ENCODE results near the gene SMAD2. TPM values are rescaled to one million over a fixed set of nuclear protein-coding genes. Genes with fewer than 3 reads are reported as not detected.

The SMAD2 gene
- total and polyA plus RNA-seq, 2 of the 8 experiments (the other 6 are each of a cell fraction or from before 2014, with no cell fraction given): 28.4 to 124 TPM

- Histone ChIP-seq H2AK5ac (ENCODE audit: low read depth, low read length) (no peak overlapping the region), H3K56ac (replicated peaks; ENCODE audit: insufficient read length, low read depth, low read length) (no peak overlapping the region), H3K9ac (replicated peaks in 1 of 4; ENCODE audit: extremely low read depth in 1 of 4, low read depth in 3 of 4, low read length in 3 of 4) (no peak overlapping the region), H3K27ac (ENCODE audit: low read depth, low read length) (no peak overlapping the region), H2BK120ac (replicated peaks; ENCODE audit: low read depth, low read length) (no peak overlapping the region), H3K27me3 (replicated peaks in 1 of 4; ENCODE audit: control insufficient read depth in 3 of 4, extremely low read depth in 1 of 4, insufficient read depth in 3 of 4, low read length in 3 of 4) (no peaks in the 10 kb centered on the region), H3K36me3 (ENCODE audit: control insufficient read depth in 2 of 4, insufficient read depth in 4 of 4, low read length in 3 of 4) (peaks cover 0 to 33% (median 10%) of the 10 kb centered on the region in 4 experiments; a peak in 5 of 8 replicates), H3K18ac (ENCODE audit: extremely low read depth, low read length) (no peak overlapping the region), H3K4ac (replicated peaks; ENCODE audit: insufficient read length, low read depth, low read length) (no peak overlapping the region), H2BK12ac (ENCODE audit: low read depth, low read length) (no peak overlapping the region), H3K23ac (ENCODE audit: insufficient read length) (no peak overlapping the region), H4K20me1 (replicated peaks in 1 of 2; ENCODE audit: control insufficient read depth in 1 of 2, insufficient read depth in 2 of 2, low read length in 2 of 2) (no peaks in the 10 kb centered on the region), H3K4me2 (ENCODE audit: insufficient read depth in 1 of 2, low read depth in 2 of 2, low read length in 2 of 2) (no peak overlapping the region), H2BK5ac (ENCODE audit: low read depth, low read length) (no peak overlapping the region), H3K23me2 (ENCODE audit: low read depth, low read length) (peaks cover 2% of the 10 kb centered on the region; the same call in 1 of the 2 replicates), H3K9me3 (ENCODE audit: insufficient read depth in 2 of 2, low read depth in 1 of 2, low read length in 1 of 2) (no peaks in the 10 kb centered on the region), H3K79me2 (ENCODE audit: control insufficient read depth in 1 of 2, insufficient read depth in 2 of 2, low read length in 2 of 2) (peaks cover 0 to 83% of the 10 kb centered on the region in 2 experiments; a peak in 2 of 4 replicates), H2BK20ac (ENCODE audit: low read length) (no peak overlapping the region), H3K14ac (ENCODE audit: insufficient read length) (no peak overlapping the region), H2AFZ (ENCODE audit: low read length) (no peak overlapping the region), H2BK15ac (ENCODE audit: low read length) (no peak overlapping the region), H3K4me1 (replicated peaks in 1 of 4; ENCODE audit: control insufficient read depth in 3 of 4, insufficient read depth in 4 of 4, low read length in 3 of 4) (no peaks in the 10 kb centered on the region), H3K79me1 (ENCODE audit: low read depth, low read length) (peaks cover 6% of the 10 kb centered on the region), H3K4me3 (ENCODE audit: extremely low read depth in 1 of 4, insufficient read depth in 2 of 4, low read depth in 3 of 4, low read length in 4 of 4) (no peak overlapping the region), H4K5ac (ENCODE audit: insufficient read length, low read depth, low read length) (no peak overlapping the region), H4K91ac (replicated peaks; ENCODE audit: insufficient read length, low read length) (no peak overlapping the region), H4K8ac (ENCODE audit: extremely low read depth, insufficient read depth, low read length) (no peak overlapping the region)
- no peak for DNase-seq (ENCODE audit: low read depth in 1 of 2, low spot score in 2 of 2)
- CTCF ChIA-PET (ENCODE audit: partially characterized antibody): interaction anchor here (0.8 to 1.2 kb wide), 6 partner anchors 8 to 109 kb away, joined by 3 to 8 read pairs (median 4); no protein-coding TSS in a partner anchor
- FAIRE-seq: no peak
- WGBS, 2 experiments (ENCODE audit: extremely low coverage in 1 of 2, insufficient coverage in 1 of 2, insufficient read length in 1 of 2, insufficient replicate concordance in 2 of 2, low coverage in 1 of 2, low lambda C conversion rate in 2 of 2, missing lambda C conversion rate in 1 of 2): 88% methylated on average over 3 of the region's 3 CpGs; no CpG with 5 or more reads in 1 of the 2 experiments
- POLR2A ChIA-PET (ENCODE audit: partially characterized antibody): interaction anchor here (0.8 to 1.9 kb wide), 2 partner anchors 9 to 11 kb away, joined by 3 to 8 read pairs; no protein-coding TSS in a partner anchor
- TF ChIP-seq EZH2 (IDR thresholded peaks at IDR 0.05; ENCODE audit: low read depth, low read length, severe bottlenecking): no peak
- TF ChIP-seq CTCF (IDR thresholded peaks at IDR 0.05; ENCODE audit: control extremely low read depth in 1 of 3, insufficient read depth in 1 of 3, low read depth in 1 of 3, low read length in 3 of 3): no peak
- no peak for TF ChIP-seq POLR2AphosphoS5 (IDR thresholded peaks at IDR 0.05; ENCODE audit: low read depth, low read length)
These were observed 42.3 kb downstream of the SMAD2 start for GRCh38 chr18:47888156-47888555.
